Uterus (tissue), 2 donors: Measurements from ENCODE around the gene AMACR.

Experiments used
- POLR2A ChIP-seq, 2 donors: fragments of 450-650 bp; IDR thresholded peaks; one replicate each; pipeline ENCODE4 v1.6.1; 2016; ENCODE audit warnings: antibody characterized with exemption in 2 of 2, mild to moderate bottlenecking in 1 of 2, moderate library complexity in 1 of 2
- TF ChIP-seq, protein P1 (sequence below), 4 experiments: fragments of 200-600 bp in 2 of 4; fragments of 450-650 bp in 2 of 4; sonication (generic) in 2 of 4; IDR thresholded peaks; one replicate each; pipeline ENCODE4 v1.5.1; 2016 to 2019; ENCODE audit warnings: antibody characterized with exemption in 4 of 4, mild to moderate bottlenecking in 2 of 4, moderate library complexity in 1 of 4

DNA sequence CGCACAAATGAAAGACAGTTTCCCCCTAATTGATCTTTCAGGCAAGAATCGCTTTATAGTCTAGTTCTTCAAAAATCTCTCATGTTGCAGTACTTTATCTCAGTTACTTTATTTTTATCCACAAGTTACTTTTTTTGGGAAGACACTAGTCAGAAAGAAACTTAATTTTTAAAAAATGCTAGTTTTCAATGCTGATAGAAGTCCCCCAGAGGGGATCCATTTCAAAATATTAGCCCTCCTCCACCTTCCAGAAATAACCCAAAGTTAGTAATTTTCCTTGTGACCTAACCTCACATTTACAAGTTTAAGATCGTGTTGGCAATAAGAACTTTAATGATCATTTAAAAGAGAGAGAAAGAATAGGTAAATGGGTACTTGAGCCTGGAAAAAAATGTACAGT is 24.1 kb upstream of the AMACR start:
- TF ChIP-seq, protein P1, sequence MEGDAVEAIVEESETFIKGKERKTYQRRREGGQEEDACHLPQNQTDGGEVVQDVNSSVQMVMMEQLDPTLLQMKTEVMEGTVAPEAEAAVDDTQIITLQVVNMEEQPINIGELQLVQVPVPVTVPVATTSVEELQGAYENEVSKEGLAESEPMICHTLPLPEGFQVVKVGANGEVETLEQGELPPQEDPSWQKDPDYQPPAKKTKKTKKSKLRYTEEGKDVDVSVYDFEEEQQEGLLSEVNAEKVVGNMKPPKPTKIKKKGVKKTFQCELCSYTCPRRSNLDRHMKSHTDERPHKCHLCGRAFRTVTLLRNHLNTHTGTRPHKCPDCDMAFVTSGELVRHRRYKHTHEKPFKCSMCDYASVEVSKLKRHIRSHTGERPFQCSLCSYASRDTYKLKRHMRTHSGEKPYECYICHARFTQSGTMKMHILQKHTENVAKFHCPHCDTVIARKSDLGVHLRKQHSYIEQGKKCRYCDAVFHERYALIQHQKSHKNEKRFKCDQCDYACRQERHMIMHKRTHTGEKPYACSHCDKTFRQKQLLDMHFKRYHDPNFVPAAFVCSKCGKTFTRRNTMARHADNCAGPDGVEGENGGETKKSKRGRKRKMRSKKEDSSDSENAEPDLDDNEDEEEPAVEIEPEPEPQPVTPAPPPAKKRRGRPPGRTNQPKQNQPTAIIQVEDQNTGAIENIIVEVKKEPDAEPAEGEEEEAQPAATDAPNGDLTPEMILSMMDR (IDR thresholded peaks at IDR 0.05) = no peak
- no peak for TF ChIP-seq POLR2A (IDR thresholded peaks at IDR 0.05)
